PC-9 (cell line): ENCODE measurements around the gene RNASE3. TPM values are rescaled to one million over a fixed set of nuclear protein-coding genes. Genes with fewer than 3 reads are reported as not detected.

Experiments used
- BruUV-seq: library from RNA; stranded (reverse); fragments of 400-500 nt; replicated peaks from 2 replicates; lab custom pipeline; 2021; lab: Mats Ljungman, UMichigan
- CTCF ChIA-PET: fragments of 300-600 bp; sonication (Branson Sonifier 250); formaldehyde crosslinking; loops from one replicate; lab custom pipeline; 2022; ENCODE audit warnings: antibody characterized with exemption; lab: Charles Lee
- POLR2A ChIA-PET: fragments of 300-600 bp; sonication (Branson Sonifier 250); formaldehyde crosslinking; loops from one replicate; lab custom pipeline; 2022; ENCODE audit warnings: antibody characterized with exemption; ENCODE audit not compliant: unreplicated experiment; lab: Charles Lee
- DNase-seq, 2 experiments: peaks; one replicate each; pipeline versions ENCODE4 v3.0.0 to v3.0.0-alpha.2; 2015 to 2022; ENCODE audit warnings: mixed read lengths in 1 of 2
- H2AFZ ChIP-seq: fragments of 200-600 bp; sonication (generic); 2 replicates; pipeline ENCODE4 v1.8.1; 2017; ENCODE audit warnings: antibody characterized with exemption
- H3F3A ChIP-seq: fragments of 200-600 bp; sonication (generic); 2 replicates; pipeline ENCODE4 v1.8.1; 2017; ENCODE audit warnings: antibody characterized with exemption, mild to moderate bottlenecking, low read depth; ENCODE audit not compliant: insufficient read depth
- H3K27ac ChIP-seq: fragments of 200-600 bp; sonication (generic); 2 replicates; pipeline ENCODE4 v1.6.1; 2016; ENCODE audit warnings: mixed run types
- H3K27me3 ChIP-seq: fragments of 200-600 bp; sonication (generic); 2 replicates; pipeline ENCODE4 v1.6.1; 2016; ENCODE audit warnings: low read depth, mixed run types; ENCODE audit not compliant: insufficient read depth
- H3K36me3 ChIP-seq: fragments of 200-600 bp; sonication (generic); 2 replicates; pipeline ENCODE4 v1.6.1; 2016; ENCODE audit warnings: low read depth, mixed run types
- H3K4me1 ChIP-seq: fragments of 200-600 bp; sonication (generic); replicated peaks from 2 replicates; pipeline ENCODE4 v1.6.1; 2016; ENCODE audit warnings: mixed run types; ENCODE audit not compliant: insufficient read depth
- H3K4me2 ChIP-seq: fragments of 200-600 bp; sonication (generic); 2 replicates; pipeline ENCODE4 v1.6.1; 2017; ENCODE audit warnings: mixed run types
- H3K4me3 ChIP-seq: fragments of 200-600 bp; sonication (generic); 2 replicates; pipeline ENCODE4 v1.6.1; 2016; ENCODE audit warnings: mixed run types
- H3K79me2 ChIP-seq: fragments of 200-600 bp; sonication (generic); 2 replicates; pipeline ENCODE4 v1.6.1; 2017; ENCODE audit warnings: low read depth, mixed run types
- H3K9me2 ChIP-seq: fragments of 200-600 bp; sonication (generic); 2 replicates; pipeline ENCODE4 v1.8.1; 2017; ENCODE audit warnings: mild to moderate bottlenecking; ENCODE audit not compliant: insufficient read depth
- H3K9me3 ChIP-seq: fragments of 200-600 bp; sonication (generic); 2 replicates; pipeline ENCODE4 v1.8.1; 2016; ENCODE audit warnings: low read depth; ENCODE audit not compliant: insufficient read depth
- H4K20me1 ChIP-seq: fragments of 200-600 bp; sonication (generic); 2 replicates; pipeline ENCODE4 v1.8.1; 2017; ENCODE audit not compliant: insufficient read depth
- CTCF ChIP-seq: fragments of 200-600 bp; sonication (generic); conservative IDR thresholded peaks from 2 replicates; pipeline ENCODE4 v1.6.1; 2017; ENCODE audit warnings: mixed run types, antibody characterized with exemption, mild to moderate bottlenecking, moderate library complexity
- EZH2 ChIP-seq: fragments of 200-600 bp; sonication (generic); IDR thresholded peaks from 2 replicates; pipeline ENCODE4 v1.8.0; 2017; ENCODE audit warnings: antibody characterized with exemption, low read depth
- intact Hi-C: fragments of 100-400 bp; cut with micrococcal nuclease; formaldehyde crosslinking; loops from one replicate; pipeline ENCODE4 v1.10.0; 2022; ENCODE audit not compliant: unreplicated experiment
- total RNA-seq: library from RNA; stranded (reverse); gene quantifications from 2 replicates; pipeline ENCODE4 v1.2.3, GENCODE V29; 2021

RNASE3 gene
- total RNA-seq, 1 experiment from 2014 or later: not detected

GRCh38 chr14:20857207-20857606 is 34.0 kb upstream of the RNASE3 start:
- Histone ChIP-seq H3K36me3 (no peaks in the 10 kb centered on the region), H3K27ac (no peak overlapping the region), H3K4me3 (no peak overlapping the region), H3K79me2 (no peaks in the 10 kb centered on the region), H3K4me1 (no peaks in the 10 kb centered on the region), H3K27me3 (peaks cover 6% of the 10 kb centered on the region; the same call in 1 of the 2 replicates), H3K9me2 (no peaks in the 10 kb centered on the region), H3K9me3 (no peaks in the 10 kb centered on the region), H2AFZ (no peak overlapping the region), H3K4me2 (no peak overlapping the region), H4K20me1 (no peaks in the 10 kb centered on the region), H3F3A (no peaks in the 10 kb centered on the region)
- intact Hi-C loops: loop anchor here (1.0 to 10.0 kb wide), 4 partner anchors 52 to 247 kb away; partner anchors contain the start of gene RNASE1
- ChIA-PET POLR2A (interaction anchor here (0.6 kb wide), 1 partner anchor 244 kb away, joined by 5 read pairs; no protein-coding TSS in a partner anchor), CTCF (interaction anchor here (0.5 to 2.8 kb wide), 6 partner anchors 10 to 244 kb away, joined by 3 to 10 read pairs (median 4); no protein-coding TSS in a partner anchor)
- no TSS peak for BruUV-seq
- DNase-seq: no peak
- no peak for TF ChIP-seq CTCF
- TF ChIP-seq EZH2: no peak

GRCh38 chr14:20857630-20858261 is 33.4 kb upstream of the RNASE3 start:
- H3K79me2 ChIP-seq: no peaks in the 10 kb centered on the region
- no peak overlapping the region for H3K4me2 ChIP-seq
- H3K4me1 ChIP-seq: no peaks in the 10 kb centered on the region
- H3K9me2 ChIP-seq: no peaks in the 10 kb centered on the region
- BruUV-seq: no TSS peak
- no peak overlapping the region for H3K4me3 ChIP-seq
- H3K27ac ChIP-seq: no peak overlapping the region
- H4K20me1 ChIP-seq: no peaks in the 10 kb centered on the region
- TF ChIP-seq CTCF: peak; percentile 88
- no peak for TF ChIP-seq EZH2
- DNase-seq: peak in 1 of 2 experiments; percentile 48
- ChIA-PET POLR2A (interaction anchor here (0.6 kb wide), 1 partner anchor 245 kb away, joined by 5 read pairs; no protein-coding TSS in a partner anchor), CTCF (interaction anchor here (0.5 to 2.8 kb wide), 6 partner anchors 9 to 245 kb away, joined by 3 to 10 read pairs (median 4); no protein-coding TSS in a partner anchor)
- H3K27me3 ChIP-seq: peaks cover 6% of the 10 kb centered on the region; the same call in 1 of the 2 replicates
- no peak overlapping the region for H2AFZ ChIP-seq
- H3F3A ChIP-seq: no peaks in the 10 kb centered on the region
- H3K36me3 ChIP-seq: no peaks in the 10 kb centered on the region
- H3K9me3 ChIP-seq: no peaks in the 10 kb centered on the region
- intact Hi-C loops: loop anchor here (1.0 to 10.0 kb wide), 4 partner anchors 53 to 247 kb away; partner anchors contain the start of gene RNASE1

GRCh38 chr14:20866194-20866593 is 25.0 kb upstream of the RNASE3 start:
- no peak for DNase-seq
- Histone ChIP-seq H3K27me3 (no peaks in the 10 kb centered on the region), H3K9me3 (no peaks in the 10 kb centered on the region), H3K4me2 (no peak overlapping the region), H3K79me2 (no peaks in the 10 kb centered on the region), H3K9me2 (no peaks in the 10 kb centered on the region), H4K20me1 (no peaks in the 10 kb centered on the region), H3K27ac (no peak overlapping the region), H2AFZ (no peak overlapping the region), H3K4me1 (no peaks in the 10 kb centered on the region), H3F3A (no peaks in the 10 kb centered on the region), H3K36me3 (no peaks in the 10 kb centered on the region), H3K4me3 (no peak overlapping the region)
- ChIA-PET POLR2A (no interaction called here), CTCF (no interaction called here)
- no TSS peak for BruUV-seq
- no peak for TF ChIP-seq CTCF
- no peak for TF ChIP-seq EZH2
- intact Hi-C loops: no loop called here
